ENCODE data around the gene GBF1.

Gene GBF1

GRCh38 chr10:102283890-102284289 lies 38.6 kb downstream of the GBF1 start:
- no peak for TF ChIP-seq CTCF (IDR thresholded peaks at IDR 0.05; ENCODE audit: extremely low read depth, missing control alignments)
- DNase-seq (ENCODE audit: low spot score), result no peak

- no peak for TF ChIP-seq CTCF (IDR thresholded peaks at IDR 0.05; ENCODE audit: extremely low read depth, missing control alignments)
- no peak for DNase-seq (ENCODE audit: low spot score)
These were observed 39.2 kb downstream of the GBF1 start for GRCh38 chr10:102284531-102284930.

DNA sequence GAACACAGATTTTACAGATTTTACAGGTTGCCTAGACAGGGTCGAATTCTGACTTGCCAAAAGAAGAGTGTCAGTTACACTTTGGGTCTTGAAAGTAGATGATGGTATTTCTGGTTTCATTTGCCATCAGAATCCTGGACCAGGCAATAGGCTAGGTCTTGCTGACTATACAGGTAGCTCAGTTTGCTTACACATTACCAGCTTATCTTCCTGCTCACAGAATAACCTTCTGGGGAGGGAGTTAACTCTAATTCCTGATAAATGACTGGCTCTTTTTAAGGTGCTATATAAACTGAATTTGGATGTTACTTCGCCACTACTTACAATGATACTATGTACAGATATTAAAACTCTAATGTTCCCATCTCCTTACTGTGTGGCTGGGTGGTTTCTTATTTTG lies 39.8 kb downstream of the GBF1 start:
- TF ChIP-seq CTCF (IDR thresholded peaks at IDR 0.05; ENCODE audit: extremely low read depth, missing control alignments), result no peak
- no peak for DNase-seq (ENCODE audit: low spot score)

- DNase-seq (ENCODE audit: low spot score), result no peak
- TF ChIP-seq CTCF (IDR thresholded peaks at IDR 0.05; ENCODE audit: extremely low read depth, missing control alignments), result no peak
These were observed 40.9 kb downstream of the GBF1 start for GRCh38 chr10:102286216-102286615.

GRCh38 chr10:102287538-102287937 lies 42.2 kb downstream of the GBF1 start:
- DNase-seq (ENCODE audit: low spot score), result no peak
- no peak for TF ChIP-seq CTCF (IDR thresholded peaks at IDR 0.05; ENCODE audit: extremely low read depth, missing control alignments)

GRCh38 chr10:102287991-102288390 lies 42.7 kb downstream of the GBF1 start:
- TF ChIP-seq CTCF (IDR thresholded peaks at IDR 0.05; ENCODE audit: extremely low read depth, missing control alignments), result no peak
- DNase-seq (ENCODE audit: low spot score), result no peak

- no peak for TF ChIP-seq CTCF (IDR thresholded peaks at IDR 0.05; ENCODE audit: extremely low read depth, missing control alignments)
- DNase-seq (ENCODE audit: low spot score), result no peak
These were observed 44.0 kb downstream of the GBF1 start for GRCh38 chr10:102289356-102289755.
